ENCODE data around the gene SYNE2.
A peak's percentile ranks its signal among the peaks of the same experiment; 100 is the strongest.
"Not testable (repeated sequence)": the region's sequence is repeated elsewhere in the genome, so short reads cannot be mapped to it uniquely, and the experiment has no call there.

The SYNE2 gene

GRCh38 chr14:63852817-63853731 is at the start of gene SYNE2:
TSS of gene SYNE2 (plus strand) at chr14:63853004. CDS start at chr14:63909149, 56,145 bp downstream.
- peak; percentile 73 for DNase-seq (ENCODE audit: low read depth)

GRCh38 chr14:63803221-63803791 is 49.5 kb upstream of the SYNE2 start:
- not testable (repeated sequence) for DNase-seq (ENCODE audit: low read depth)

GRCh38 chr14:63806064-63806463 is 46.7 kb upstream of the SYNE2 start:
- not testable (repeated sequence) for DNase-seq (ENCODE audit: low read depth)

GRCh38 chr14:63811692-63812091 is 41.1 kb upstream of the SYNE2 start:
- not testable (repeated sequence) for DNase-seq (ENCODE audit: low read depth)

GRCh38 chr14:63833728-63834127 is 19.1 kb upstream of the SYNE2 start:
- no peak for DNase-seq (ENCODE audit: low read depth)

- DNase-seq (ENCODE audit: low read depth), result peak; percentile 44
These were observed 11.8 kb upstream of the SYNE2 start for GRCh38 chr14:63840981-63841380.

- DNase-seq (ENCODE audit: low read depth), result no peak
These were observed 9.0 kb upstream of the SYNE2 start for GRCh38 chr14:63843796-63844195.

- no peak for DNase-seq (ENCODE audit: low read depth)
These were observed 3.9 kb upstream of the SYNE2 start for GRCh38 chr14:63848890-63849289.

GRCh38 chr14:63852271-63852816 is 460 bp upstream of the SYNE2 start:
- DNase-seq (ENCODE audit: low read depth), result no peak

- DNase-seq (ENCODE audit: low read depth), result peak; percentile 42
These were observed 1.1 kb downstream of the SYNE2 start for GRCh38 chr14:63853831-63854293.

- no peak for DNase-seq (ENCODE audit: low read depth)
These were observed 1.5 kb downstream of the SYNE2 start for GRCh38 chr14:63854330-63854729.

GRCh38 chr14:63855281-63855680 is 2.5 kb downstream of the SYNE2 start:
- no peak for DNase-seq (ENCODE audit: low read depth)

- DNase-seq (ENCODE audit: low read depth), result peak; percentile 32
These were observed 4.7 kb downstream of the SYNE2 start for GRCh38 chr14:63857466-63858030.

GRCh38 chr14:63860146-63860545 is 7.3 kb downstream of the SYNE2 start:
- DNase-seq (ENCODE audit: low read depth), result no peak

GRCh38 chr14:63862163-63862562 is 9.4 kb downstream of the SYNE2 start:
- DNase-seq (ENCODE audit: low read depth), result no peak

- DNase-seq (ENCODE audit: low read depth), result no peak
These were observed 10.2 kb downstream of the SYNE2 start for GRCh38 chr14:63863004-63863403.

GRCh38 chr14:63864775-63865174 is 12.0 kb downstream of the SYNE2 start:
- DNase-seq (ENCODE audit: low read depth), result not testable (repeated sequence)

GRCh38 chr14:63867933-63868921 is 15.4 kb downstream of the SYNE2 start:
- no peak for DNase-seq (ENCODE audit: low read depth)

GRCh38 chr14:63869940-63870752 is 17.3 kb downstream of the SYNE2 start:
- not testable (repeated sequence) for DNase-seq (ENCODE audit: low read depth)

GRCh38 chr14:63870753-63871037 is 17.9 kb downstream of the SYNE2 start:
- DNase-seq (ENCODE audit: low read depth), result not testable (repeated sequence)

- no peak for DNase-seq (ENCODE audit: low read depth)
These were observed 21.4 kb downstream of the SYNE2 start for GRCh38 chr14:63874223-63874622.
